SK-N-MC (cell line): Measurements from ENCODE around the gene CTDSP2.

Source experiments
- DNase-seq: peaks from one replicate; pipeline ENCODE4 v3.0.0-alpha.2; 2011; ENCODE audit warnings: low read depth, low spot score
- H3K27ac ChIP-seq: fragments of 200-600 bp; sonication (generic); 2 replicates; pipeline ENCODE4 v1.5.1; 2016; ENCODE audit warnings: mixed run types
- H3K36me3 ChIP-seq: fragments of 200-600 bp; sonication (generic); 2 replicates; pipeline ENCODE4 v1.6.1; 2017; ENCODE audit warnings: antibody characterized with exemption, low read length, mixed read lengths; ENCODE audit not compliant: insufficient read depth
- H3K4me3 ChIP-seq: fragments of 200-600 bp; sonication (generic); 2 replicates; pipeline ENCODE4 v1.5.1; 2016
- H3K9ac ChIP-seq: fragments of 200-600 bp; sonication (generic); 2 replicates; pipeline ENCODE4 v1.8.0; 2017; ENCODE audit warnings: mixed run types, mixed read lengths; ENCODE audit not compliant: insufficient read length
- H3K9me3 ChIP-seq: fragments of 200-600 bp; sonication (generic); 2 replicates; pipeline ENCODE4 v1.6.1; 2017; ENCODE audit warnings: low read depth, mild to moderate bottlenecking, antibody characterized with exemption, low read length, moderate library complexity, mixed read lengths
- EZH2 ChIP-seq: fragments of 200-600 bp; sonication (generic); IDR thresholded peaks from one replicate; pipeline ENCODE4 v1.6.1; 2017; ENCODE audit warnings: antibody characterized with exemption
- FOXP2 ChIP-seq: optimal IDR thresholded peaks from 2 replicates; pipeline ENCODE3; 2011; ENCODE audit warnings: mild to moderate bottlenecking, moderate library complexity; ENCODE audit not compliant: insufficient read depth; ENCODE audit errors: extremely low read length, control extremely low read depth
- POLR2AphosphoS5 ChIP-seq: IDR thresholded peaks from 2 replicates; pipeline ENCODE4 v1.6.1; 2012; ENCODE audit warnings: mild to moderate bottlenecking, low read depth, low read length, borderline replicate concordance

CTDSP2 gene

GRCh38 chr12:57834086-57834876, 12.2 kb downstream of the CTDSP2 start:
- Histone ChIP-seq H3K4me3 (no peak overlapping the region), H3K27ac (no peak overlapping the region), H3K36me3 (peaks cover 5% of the 10 kb centered on the region), H3K9me3 (no peaks in the 10 kb centered on the region), H3K9ac (no peak overlapping the region)
- no peak for TF ChIP-seq EZH2
- TF ChIP-seq FOXP2 = no peak
- no peak for TF ChIP-seq POLR2AphosphoS5
- no peak for DNase-seq

- TF ChIP-seq EZH2 (no peak), FOXP2 (no peak), POLR2AphosphoS5 (no peak)
- H3K9ac ChIP-seq = no peak overlapping the region
- H3K4me3 ChIP-seq = no peak overlapping the region
- peaks cover 11% of the 10 kb centered on the region for H3K36me3 ChIP-seq
- DNase-seq = no peak
- no peaks in the 10 kb centered on the region for H3K9me3 ChIP-seq
- no peak overlapping the region for H3K27ac ChIP-seq
Measured at GRCh38 chr12:57833672-57834071, 12.9 kb downstream of the CTDSP2 start.

- H3K9me3 ChIP-seq = no peaks in the 10 kb centered on the region
- H3K9ac ChIP-seq = no peak overlapping the region
- H3K27ac ChIP-seq = no peak overlapping the region
- H3K4me3 ChIP-seq = no peak overlapping the region
- H3K36me3 ChIP-seq = peaks cover 18% of the 10 kb centered on the region
- DNase-seq = no peak
- no peak for TF ChIP-seq POLR2AphosphoS5
- TF ChIP-seq EZH2 = no peak
- TF ChIP-seq FOXP2 = no peak
Measured at GRCh38 chr12:57832966-57833365, 13.6 kb downstream of the CTDSP2 start.

- DNase-seq = no peak
- no peak overlapping the region for H3K4me3 ChIP-seq
- TF ChIP-seq EZH2 = no peak
- TF ChIP-seq FOXP2 = no peak
- no peak for TF ChIP-seq POLR2AphosphoS5
- H3K36me3 ChIP-seq = peaks cover 42% of the 10 kb centered on the region
- H3K27ac ChIP-seq = no peak overlapping the region
- H3K9me3 ChIP-seq = no peaks in the 10 kb centered on the region
- no peak overlapping the region for H3K9ac ChIP-seq
Measured at GRCh38 chr12:57830393-57830792, 16.1 kb downstream of the CTDSP2 start.

- H3K9me3 ChIP-seq = no peaks in the 10 kb centered on the region
- H3K27ac ChIP-seq = no peak overlapping the region
- no peak for DNase-seq
Measured at GRCh38 chr12:57829025-57829777, 17.3 kb downstream of the CTDSP2 start.

GRCh38 chr12:57826966-57827365, 19.6 kb downstream of the CTDSP2 start:
- H3K9ac ChIP-seq = no peak overlapping the region
- H3K27ac ChIP-seq = no peak overlapping the region
- TF ChIP-seq EZH2 (no peak), FOXP2 (no peak), POLR2AphosphoS5 (no peak)
- DNase-seq = no peak
- H3K9me3 ChIP-seq = no peaks in the 10 kb centered on the region
- H3K36me3 ChIP-seq = peaks cover 73% of the 10 kb centered on the region
- H3K4me3 ChIP-seq = no peak overlapping the region

More at GRCh38 chr12:57829025-57829777, 17.3 kb downstream of the CTDSP2 start:
- Histone ChIP-seq H3K36me3 (peaks cover 53% of the 10 kb centered on the region), H3K9ac (no peak overlapping the region), H3K4me3 (no peak overlapping the region)
- TF ChIP-seq EZH2 = no peak
- TF ChIP-seq FOXP2 = no peak
- TF ChIP-seq POLR2AphosphoS5 = no peak

GRCh38 chr12:57826400-57826799, 20.1 kb downstream of the CTDSP2 start:
- Histone ChIP-seq H3K9ac (no peak overlapping the region), H3K4me3 (no peak overlapping the region), H3K27ac (no peak overlapping the region), H3K36me3 (peaks cover 75% of the 10 kb centered on the region), H3K9me3 (no peaks in the 10 kb centered on the region)
- TF ChIP-seq FOXP2 = no peak
- TF ChIP-seq POLR2AphosphoS5 = no peak
- no peak for TF ChIP-seq EZH2
- no peak for DNase-seq

GRCh38 chr12:57825451-57825850, 21.1 kb downstream of the CTDSP2 start:
- Histone ChIP-seq H3K36me3 (peaks cover 75% of the 10 kb centered on the region), H3K27ac (no peak overlapping the region), H3K9ac (no peak overlapping the region), H3K4me3 (no peak overlapping the region), H3K9me3 (no peaks in the 10 kb centered on the region)
- TF ChIP-seq FOXP2 (no peak), POLR2AphosphoS5 (no peak), EZH2 (no peak)
- DNase-seq = no peak
